T-helper 2 cell treated with Interferon-gamma antibody and Interleukin-4, amounts not matched to agents 5 μg/mL and 100 μg/mL, for 36 hours (primary cell): Measurements from ENCODE around the gene FAM43B.
A peak's percentile ranks its signal among the peaks of the same experiment; 100 is the strongest.

ENCODE experiments used
- DNase-seq: peaks from one replicate; pipeline ENCODE4 v3.0.0; 2021; ENCODE audit warnings: low spot score
- H3K27ac Mint-ChIP-seq: one replicate; pipeline ENCODE4 v1.8.0; 2021; ENCODE audit warnings: mild to moderate bottlenecking, mixed read lengths
- H3K27me3 Mint-ChIP-seq: one replicate; pipeline ENCODE4 v1.8.0; 2021; ENCODE audit warnings: low read depth, mixed read lengths
- H3K36me3 Mint-ChIP-seq: one replicate; pipeline ENCODE4 v1.8.0; 2021; ENCODE audit warnings: low read depth, mixed read lengths
- H3K4me1 Mint-ChIP-seq: one replicate; pipeline ENCODE4 v1.8.0; 2021; ENCODE audit warnings: low read depth, mixed read lengths
- H3K4me3 Mint-ChIP-seq: one replicate; pipeline ENCODE4 v1.8.0; 2022; ENCODE audit warnings: mild to moderate bottlenecking, moderate library complexity, mixed read lengths
- H3K9me3 Mint-ChIP-seq: one replicate; pipeline ENCODE4 v1.8.0; 2021; ENCODE audit warnings: mixed read lengths

Gene FAM43B

DNA sequence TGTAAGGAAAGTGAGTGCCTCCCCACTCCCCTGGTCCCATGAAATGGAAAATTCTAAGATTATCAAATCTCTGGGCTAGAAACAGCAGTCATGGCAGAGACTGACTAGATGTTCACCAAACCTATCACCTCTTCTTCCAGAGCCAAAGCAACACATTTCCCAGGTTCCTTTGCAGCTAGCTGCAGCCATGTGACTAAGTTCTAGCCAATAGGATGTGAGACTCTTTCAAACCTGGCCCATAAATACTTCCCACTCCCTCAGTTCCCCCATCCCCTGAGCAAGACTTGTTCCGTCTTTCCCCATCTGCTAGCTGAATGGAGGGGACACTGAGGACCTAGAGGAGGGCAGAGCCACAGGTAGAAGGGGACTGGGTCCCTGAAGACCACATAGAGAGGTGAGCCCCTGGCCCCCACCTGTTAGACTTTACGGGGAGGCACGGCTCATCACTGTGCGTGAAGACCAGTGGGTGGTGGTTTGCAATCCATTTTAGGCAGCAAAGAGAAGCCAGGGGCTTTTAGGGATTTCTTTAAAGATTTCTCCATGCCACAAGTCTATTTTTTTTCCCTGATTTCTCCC lies 17.2 kb downstream of the FAM43B start:
- no peak for DNase-seq
- H3K4me3 Mint-ChIP-seq = no peak overlapping the region
- H3K27ac Mint-ChIP-seq = no peak overlapping the region
- peaks cover 8% of the 10 kb centered on the region for H3K27me3 Mint-ChIP-seq
- no peaks in the 10 kb centered on the region for H3K4me1 Mint-ChIP-seq
- H3K9me3 Mint-ChIP-seq = peaks cover 5% of the 10 kb centered on the region
- no peaks in the 10 kb centered on the region for H3K36me3 Mint-ChIP-seq

DNA sequence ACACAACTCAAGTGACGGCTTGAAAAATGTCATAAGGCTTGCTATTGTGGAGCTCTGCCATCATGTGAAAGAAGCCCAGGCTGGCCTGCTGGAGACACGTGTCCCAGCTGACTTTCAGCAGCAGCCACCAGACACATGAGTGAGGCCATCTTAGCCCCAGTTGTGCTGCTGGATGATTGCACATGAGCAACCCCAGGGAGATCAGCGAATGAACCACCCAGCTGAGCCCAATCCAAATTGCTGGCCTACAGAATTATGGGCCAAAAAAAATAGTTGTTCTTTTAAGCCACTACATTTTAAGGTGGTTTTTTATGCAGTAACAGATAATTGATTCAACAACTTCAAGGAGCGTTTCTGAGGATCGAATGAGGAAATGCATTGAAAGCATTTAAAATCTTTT lies 19.1 kb downstream of the FAM43B start:
- H3K27ac Mint-ChIP-seq = no peak overlapping the region
- no peak for DNase-seq
- H3K27me3 Mint-ChIP-seq = peaks cover 11% of the 10 kb centered on the region
- H3K36me3 Mint-ChIP-seq = no peaks in the 10 kb centered on the region
- H3K4me1 Mint-ChIP-seq = no peaks in the 10 kb centered on the region
- H3K9me3 Mint-ChIP-seq = peaks cover 5% of the 10 kb centered on the region
- H3K4me3 Mint-ChIP-seq = no peak overlapping the region

- no peaks in the 10 kb centered on the region for H3K36me3 Mint-ChIP-seq
- no peak overlapping the region for H3K4me3 Mint-ChIP-seq
Observed at GRCh38 chr1:20573987-20574386, 21.6 kb downstream of the FAM43B start.

DNA sequence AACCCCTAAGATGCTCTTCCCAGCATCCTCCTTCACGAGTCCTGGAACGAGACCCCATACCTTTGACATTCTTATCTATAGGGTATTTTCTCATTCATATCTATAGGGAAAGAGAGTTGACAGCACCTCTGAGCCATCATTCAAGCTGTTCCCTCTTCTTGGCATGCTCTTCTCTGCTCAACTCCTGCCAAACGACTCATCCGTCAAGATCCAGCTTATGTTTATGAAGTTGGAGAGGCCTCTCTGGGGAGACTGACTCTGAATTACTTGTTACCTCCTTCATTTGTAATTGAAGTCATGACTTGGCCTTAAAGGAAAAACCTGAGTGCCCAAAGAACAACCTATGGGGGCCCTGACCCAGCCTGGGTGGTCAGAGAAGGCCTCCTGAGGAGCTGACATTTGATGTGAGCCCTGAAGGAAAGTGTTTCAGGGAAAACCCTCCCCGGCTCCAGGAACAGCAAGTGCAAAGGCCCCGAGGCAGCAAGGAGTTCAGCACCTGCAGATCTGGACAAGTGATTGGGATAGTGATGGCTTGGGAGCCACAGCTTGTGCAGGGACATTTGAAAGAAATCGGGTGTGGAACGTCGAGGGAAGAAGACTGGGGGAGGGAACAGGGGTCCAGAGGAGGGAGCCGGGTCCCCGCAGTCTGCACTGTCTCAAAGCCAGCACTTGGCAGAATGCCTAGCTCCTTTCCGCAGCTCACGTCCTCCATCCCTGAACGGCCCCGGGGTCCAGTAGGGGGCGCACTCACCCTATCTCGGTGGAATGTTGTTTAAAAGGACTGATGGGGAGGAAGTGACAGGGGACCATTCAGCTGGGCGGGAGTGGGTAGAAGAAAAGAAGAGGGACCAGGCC lies 22.5 kb downstream of the FAM43B start:
- Mint-ChIP-seq H3K4me3 (no peak overlapping the region), H3K27ac (no peak overlapping the region), H3K9me3 (peaks cover 5% of the 10 kb centered on the region), H3K36me3 (no peaks in the 10 kb centered on the region), H3K27me3 (peaks cover 9% of the 10 kb centered on the region), H3K4me1 (no peaks in the 10 kb centered on the region)
- DNase-seq = peak; percentile 55

More at GRCh38 chr1:20573987-20574386, 21.6 kb downstream of the FAM43B start:
- no peak for DNase-seq
- H3K9me3 Mint-ChIP-seq = peaks cover 5% of the 10 kb centered on the region
- no peaks in the 10 kb centered on the region for H3K4me1 Mint-ChIP-seq
- peaks cover 9% of the 10 kb centered on the region for H3K27me3 Mint-ChIP-seq
- H3K27ac Mint-ChIP-seq = no peak overlapping the region

DNA sequence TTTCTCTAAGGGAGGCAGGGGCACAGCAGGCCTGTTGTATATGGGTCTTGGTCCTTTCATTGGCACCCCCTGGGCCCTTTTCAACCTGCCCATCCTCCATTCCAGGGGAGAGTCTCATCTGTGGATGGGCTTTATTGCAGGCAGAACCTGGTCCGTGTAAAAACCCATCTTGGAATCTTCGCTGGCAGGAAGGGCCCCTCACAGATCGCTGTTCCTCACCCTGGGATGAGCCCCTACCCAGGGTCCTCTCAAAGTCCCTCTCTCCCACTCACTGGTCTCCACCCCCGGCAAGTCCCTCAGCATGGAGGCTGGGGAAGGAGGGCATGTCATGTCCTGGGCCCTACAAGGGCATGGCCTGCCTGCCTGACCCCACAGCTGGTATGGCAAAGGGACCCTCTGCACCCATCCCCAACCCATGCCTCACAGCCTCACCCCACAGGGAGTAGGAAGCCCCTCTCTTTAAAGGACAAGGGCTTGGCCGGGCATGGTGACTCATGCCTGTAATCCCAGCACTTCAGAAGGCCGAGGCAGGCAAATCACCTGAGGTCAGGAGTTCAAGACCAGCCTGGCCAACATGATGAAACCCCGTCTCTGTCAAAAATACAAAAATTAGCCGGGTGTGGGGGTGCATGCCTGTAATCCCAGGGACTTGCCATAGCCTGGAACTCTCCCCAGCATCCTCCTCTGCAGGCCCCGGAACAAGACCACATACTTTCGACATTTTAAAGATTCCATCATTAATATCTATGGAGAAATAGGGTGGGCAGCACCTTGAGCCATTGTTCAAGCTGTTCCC lies 23.4 kb downstream of the FAM43B start:
- no peak for DNase-seq
- Mint-ChIP-seq H3K4me3 (no peak overlapping the region), H3K36me3 (no peaks in the 10 kb centered on the region), H3K27ac (no peak overlapping the region), H3K27me3 (peaks cover 8% of the 10 kb centered on the region), H3K4me1 (no peaks in the 10 kb centered on the region), H3K9me3 (peaks cover 5% of the 10 kb centered on the region)

DNA sequence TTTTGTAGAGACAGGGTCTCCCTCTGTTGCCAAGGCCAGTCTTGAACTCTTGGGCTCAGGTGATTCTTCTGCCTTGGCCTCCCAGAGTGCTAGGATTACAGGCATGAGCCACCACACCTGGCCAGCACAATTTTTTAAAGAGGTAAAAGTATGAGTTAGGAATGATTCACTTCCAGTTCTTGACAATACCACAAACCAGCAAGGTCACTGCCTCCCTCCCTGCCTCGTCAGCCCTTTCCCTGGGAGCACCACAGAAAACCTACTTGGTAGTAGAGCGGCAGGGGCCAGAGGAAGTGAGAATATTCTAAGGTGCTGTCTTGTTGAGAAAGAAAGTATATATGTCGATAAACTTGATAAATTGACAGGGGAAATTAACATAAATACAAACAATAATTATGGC lies 25.7 kb downstream of the FAM43B start:
- Mint-ChIP-seq H3K9me3 (no peaks in the 10 kb centered on the region), H3K27ac (no peak overlapping the region), H3K36me3 (no peaks in the 10 kb centered on the region), H3K27me3 (peaks cover 8% of the 10 kb centered on the region), H3K4me1 (no peaks in the 10 kb centered on the region), H3K4me3 (no peak overlapping the region)
- no peak for DNase-seq

- H3K4me1 Mint-ChIP-seq = no peaks in the 10 kb centered on the region
- no peaks in the 10 kb centered on the region for H3K36me3 Mint-ChIP-seq
- H3K27me3 Mint-ChIP-seq = peaks cover 3% of the 10 kb centered on the region
- no peaks in the 10 kb centered on the region for H3K9me3 Mint-ChIP-seq
- H3K27ac Mint-ChIP-seq = no peak overlapping the region
- no peak for DNase-seq
- no peak overlapping the region for H3K4me3 Mint-ChIP-seq
Observed at GRCh38 chr1:20578721-20579395, 26.5 kb downstream of the FAM43B start.

GRCh38 chr1:20584890-20585289 lies 32.5 kb downstream of the FAM43B start:
- no peaks in the 10 kb centered on the region for H3K9me3 Mint-ChIP-seq
- no peak overlapping the region for H3K4me3 Mint-ChIP-seq
- H3K4me1 Mint-ChIP-seq = peaks cover 7% of the 10 kb centered on the region
- no peak for DNase-seq
- H3K27ac Mint-ChIP-seq = no peak overlapping the region
- H3K27me3 Mint-ChIP-seq = peaks cover 31% of the 10 kb centered on the region
- H3K36me3 Mint-ChIP-seq = no peaks in the 10 kb centered on the region

- H3K27ac Mint-ChIP-seq = no peak overlapping the region
- H3K4me1 Mint-ChIP-seq = peaks cover 7% of the 10 kb centered on the region
- no peaks in the 10 kb centered on the region for H3K36me3 Mint-ChIP-seq
Observed at GRCh38 chr1:20586953-20587660, 34.7 kb downstream of the FAM43B start.

DNA sequence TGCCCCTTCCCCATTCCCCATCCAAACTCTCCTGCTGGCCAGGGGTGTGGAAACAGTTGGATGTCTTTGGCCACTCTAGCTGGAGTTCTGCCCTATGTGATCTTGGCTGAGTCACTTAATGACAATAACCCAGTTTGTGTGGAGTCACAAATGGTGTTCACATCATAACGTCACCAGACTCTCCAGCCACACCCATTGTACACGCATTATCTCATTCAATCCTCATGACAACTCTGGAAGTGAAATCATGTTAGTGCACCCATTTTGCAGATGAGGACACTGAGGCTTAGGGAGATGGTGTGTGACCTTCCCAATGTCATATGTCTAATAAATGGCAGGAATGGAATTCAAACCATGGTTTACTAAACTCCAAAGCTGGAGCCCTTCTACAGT lies 35.3 kb downstream of the FAM43B start:
- peaks cover 47% of the 10 kb centered on the region for H3K27me3 Mint-ChIP-seq

More at GRCh38 chr1:20586953-20587660, 34.7 kb downstream of the FAM43B start:
- DNase-seq = no peak
- Mint-ChIP-seq H3K9me3 (no peaks in the 10 kb centered on the region), H3K4me3 (no peak overlapping the region), H3K27me3 (peaks cover 44% of the 10 kb centered on the region)

DNA sequence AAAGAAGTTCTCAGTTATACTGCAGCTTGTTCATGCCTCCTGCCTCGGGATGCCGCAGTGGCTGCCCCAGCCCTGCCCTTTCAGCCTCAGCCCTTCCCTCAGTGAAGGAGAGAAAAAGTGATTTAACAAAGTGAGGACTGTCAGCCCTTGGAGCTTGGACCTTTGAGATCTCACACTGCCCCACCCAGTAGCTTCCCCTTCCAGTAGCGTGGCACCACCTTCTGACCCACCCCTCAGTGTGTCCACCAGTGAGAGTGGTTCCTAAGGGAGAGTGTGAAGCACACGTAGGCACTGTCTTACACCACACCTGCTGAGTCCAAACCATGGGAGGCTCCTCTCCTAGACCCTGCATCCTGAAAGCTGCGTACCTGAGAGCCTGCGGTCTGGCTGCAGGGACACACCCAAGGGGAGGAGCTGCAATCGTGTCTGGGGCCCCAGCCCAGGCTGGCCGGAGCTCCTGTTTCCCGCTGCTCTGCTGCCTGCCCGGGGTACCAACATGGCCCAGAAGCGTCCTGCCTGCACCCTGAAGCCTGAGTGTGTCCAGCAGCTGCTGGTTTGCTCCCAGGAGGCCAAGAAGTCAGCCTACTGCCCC lies 36.4 kb downstream of the FAM43B start, which contains the start of gene CDA:
CDA (plus strand) TSS at position 464 of the 592 bp plus-strand sequence; CDS start at position 497, 33 bp downstream.
- Mint-ChIP-seq H3K27ac (no peak within 1 kb of the TSS), H3K4me3 (no peak within 1 kb of the TSS), H3K4me1 (peaks cover 7% of the 10 kb centered on the region), H3K36me3 (no peaks in the 10 kb centered on the region), H3K9me3 (no peaks in the 10 kb centered on the region), H3K27me3 (peaks cover 48% of the 10 kb centered on the region)
- DNase-seq = no peak

More for the DNA sequence above, 35.3 kb downstream of the FAM43B start:
- Mint-ChIP-seq H3K4me1 (peaks cover 7% of the 10 kb centered on the region), H3K9me3 (no peaks in the 10 kb centered on the region), H3K27ac (no peak overlapping the region), H3K4me3 (no peak overlapping the region), H3K36me3 (no peaks in the 10 kb centered on the region)
- no peak for DNase-seq

- DNase-seq = no peak
- Mint-ChIP-seq H3K4me3 (no peak overlapping the region), H3K27ac (no peak overlapping the region), H3K4me1 (peaks cover 7% of the 10 kb centered on the region), H3K27me3 (peaks cover 48% of the 10 kb centered on the region), H3K36me3 (no peaks in the 10 kb centered on the region), H3K9me3 (no peaks in the 10 kb centered on the region)
Observed at GRCh38 chr1:20589331-20590278, 37.2 kb downstream of the FAM43B start.
